Pons (tissue), 1 donor: ENCODE results near the gene GNAO1.
A peak's percentile ranks its signal among the peaks of the same experiment; 100 is the strongest.

Experiments
- DNase-seq: peaks from one replicate; pipeline ENCODE4 v3.0.0-alpha.2; 2016; ENCODE audit warnings: low spot score

Gene GNAO1

GRCh38 chr16:56198006-56198754 is 6.9 kb downstream of the GNAO1 start:
- no peak for DNase-seq

- DNase-seq = no peak
Measured at GRCh38 chr16:56198755-56199114, 7.4 kb downstream of the GNAO1 start.

- DNase-seq = no peak
Measured at GRCh38 chr16:56199164-56199563, 7.9 kb downstream of the GNAO1 start.

- DNase-seq = no peak
Measured at GRCh38 chr16:56201030-56201429, 9.7 kb downstream of the GNAO1 start.

- no peak for DNase-seq
Measured at GRCh38 chr16:56202036-56202435, 10.7 kb downstream of the GNAO1 start.

GRCh38 chr16:56203052-56203451 is 11.8 kb downstream of the GNAO1 start:
- peak; percentile 57 for DNase-seq

GRCh38 chr16:56204816-56205215 is 13.5 kb downstream of the GNAO1 start:
- DNase-seq = no peak

- DNase-seq = no peak
Measured at GRCh38 chr16:56206951-56207350, 15.7 kb downstream of the GNAO1 start.

- DNase-seq = no peak
Measured at GRCh38 chr16:56207421-56207820, 16.1 kb downstream of the GNAO1 start.

GRCh38 chr16:56211435-56211981 is 20.2 kb downstream of the GNAO1 start:
- peak; percentile 50 for DNase-seq

- no peak for DNase-seq
Measured at GRCh38 chr16:56212144-56212543, 20.9 kb downstream of the GNAO1 start.

GRCh38 chr16:56221995-56222394 is 30.7 kb downstream of the GNAO1 start:
- no peak for DNase-seq

- DNase-seq = no peak
Measured at GRCh38 chr16:56222474-56222997, 31.2 kb downstream of the GNAO1 start.

- DNase-seq = no peak
Measured at GRCh38 chr16:56225017-56225742, 33.9 kb downstream of the GNAO1 start.

GRCh38 chr16:56226187-56226586 is 34.9 kb downstream of the GNAO1 start:
- no peak for DNase-seq

GRCh38 chr16:56226845-56227525 is 35.7 kb downstream of the GNAO1 start:
- DNase-seq = no peak

GRCh38 chr16:56227936-56228335 is 36.6 kb downstream of the GNAO1 start:
- no peak for DNase-seq

- no peak for DNase-seq
Measured at GRCh38 chr16:56228476-56228875, 37.2 kb downstream of the GNAO1 start.

GRCh38 chr16:56233795-56234566 is 42.7 kb downstream of the GNAO1 start:
- no peak for DNase-seq

GRCh38 chr16:56234737-56235136 is 43.4 kb downstream of the GNAO1 start:
- DNase-seq = no peak

- peak; percentile 81 for DNase-seq
Measured at GRCh38 chr16:56237451-56237930, 46.2 kb downstream of the GNAO1 start.

- no peak for DNase-seq
Measured at GRCh38 chr16:56238188-56238587, 46.9 kb downstream of the GNAO1 start.
